K562 (cell line): ENCODE results near the gene HBG1. TPM values are rescaled to one million over a fixed set of nuclear protein-coding genes. Genes with fewer than 3 reads are reported as not detected.

Source experiments
- CHD2 ChIP-seq: IDR thresholded peaks from 2 replicates; pipeline ENCODE4 v1.6.1; 2011; ENCODE audit warnings: low read depth, low read length
- CREM ChIP-seq: IDR thresholded peaks from 2 replicates; pipeline ENCODE4 v1.6.1; 2014; ENCODE audit warnings: antibody characterized with exemption, low read depth
- EP300 ChIP-seq: IDR thresholded peaks from 2 replicates; pipeline ENCODE4 v1.6.1; 2012; ENCODE audit warnings: low read length, improper control_type of control experiment
- ESRRA ChIP-seq: fragments of 450-650 bp; IDR thresholded peaks from 2 replicates; pipeline ENCODE4 v1.6.1; 2014; ENCODE audit warnings: low read depth, mild to moderate bottlenecking, moderate library complexity, borderline replicate concordance
- EWSR1 ChIP-seq: fragments of 450-650 bp; IDR thresholded peaks from 2 replicates; pipeline ENCODE4 v1.6.1; 2018; ENCODE audit warnings: borderline replicate concordance, mild to moderate bottlenecking, low read depth, moderate library complexity; ENCODE audit not compliant: partially characterized antibody
- GTF2F1 ChIP-seq: IDR thresholded peaks from 2 replicates; pipeline ENCODE4 v1.6.1; 2011; ENCODE audit warnings: low read depth, low read length, improper control_type of control experiment
- HMGN3 ChIP-seq: IDR thresholded peaks from 2 replicates; pipeline ENCODE4 v1.6.1; 2011; ENCODE audit warnings: borderline replicate concordance, low read depth, mild to moderate bottlenecking, mixed read lengths, low read length; ENCODE audit not compliant: insufficient read length; ENCODE audit errors: extremely low read depth
- HNRNPUL1 ChIP-seq: fragments of 200-400 bp; formaldehyde crosslinking; IDR thresholded peaks from 2 replicates; pipeline ENCODE4 v1.6.1; 2017; ENCODE audit warnings: low read length
- KLF1 ChIP-seq: fragments of 450-650 bp; IDR thresholded peaks from 2 replicates; pipeline ENCODE4 v1.6.1; 2016; ENCODE audit warnings: missing genetic modification characterization, missing compliant biosample characterization
- L3MBTL2 ChIP-seq: fragments of 450-650 bp; IDR thresholded peaks from 2 replicates; pipeline ENCODE4 v1.6.1; 2016; ENCODE audit warnings: mild to moderate bottlenecking, moderate library complexity
- MTA2 ChIP-seq: fragments of 450-650 bp; IDR thresholded peaks from 2 replicates; pipeline ENCODE4 v1.6.1; 2016; ENCODE audit warnings: low read depth
- MYBL2 ChIP-seq, 2 experiments: fragments of 450-650 bp in 1 of 2; sonication (generic) in 1 of 2; formaldehyde crosslinking in 1 of 2; IDR thresholded peaks; 2 replicates each; pipeline versions ENCODE4 v1.6.1 to v1.8.1; 2017 to 2022; ENCODE audit warnings: borderline replicate concordance in 1 of 2, inconsistent platforms in 1 of 2, low read depth in 1 of 2, mild to moderate bottlenecking in 1 of 2, missing genetic modification reagents in 1 of 2, moderate library complexity in 1 of 2
- PHB2 ChIP-seq: fragments of 450-650 bp; IDR thresholded peaks from 2 replicates; pipeline ENCODE4 v1.6.1; 2017; ENCODE audit warnings: low read depth
- SRSF7 ChIP-seq: fragments of 200-400 bp; formaldehyde crosslinking; optimal IDR thresholded peaks from 2 replicates; pipeline ENCODE3; 2017; ENCODE audit warnings: mild to moderate bottlenecking, low read depth, low read length
- TCF3 ChIP-seq: sonication (generic); formaldehyde crosslinking; IDR thresholded peaks from 2 replicates; pipeline ENCODE4 v1.4.0; 2020; ENCODE audit warnings: mild to moderate bottlenecking, missing genetic modification reagents
- ZEB2 ChIP-seq: fragments of 450-650 bp; IDR thresholded peaks from 2 replicates; pipeline ENCODE4 v1.6.1; 2016
- polyA plus RNA-seq, 8 experiments: library from polyadenylated mRNA; depleted of rRNA in 4 of 8; stranded (reverse) in 5 of 8; unstranded in 3 of 8; fragments of >200 nt; fragmentation: Nextera tagmentation in 2 of 8; fragmentation: Illumina TruSeq in 1 of 8; extraction: Ambion mirVana in 2 of 8; extraction: Trizol in 1 of 8; gene quantifications; 2 replicates each; pipeline versions ENCODE4 v1.2.1 to v1.2.3, GENCODE V29; 2011 to 2014; ENCODE audit warnings: inconsistent platforms in 1 of 8, missing spikeins in 1 of 8
- total RNA-seq, 7 experiments: library from RNA; depleted of rRNA in 6 of 7; stranded (reverse); fragments of >200 nt in 6 of 7; fragmentation: Illumina TruSeq in 2 of 7; extraction: Trizol in 2 of 7; gene quantifications; 2 replicates each; pipeline versions ENCODE4 v1.2.1 to v1.2.3, GENCODE V29; 2011 to 2021; ENCODE audit warnings: low replicate concordance in 1 of 7
- TF ChIP-seq, protein P1 (sequence below): sonication (generic); formaldehyde crosslinking; IDR thresholded peaks from 2 replicates; pipeline ENCODE4 v1.8.0; 2023; ENCODE audit warnings: mild to moderate bottlenecking, missing genetic modification reagents
- TF ChIP-seq, protein P2 (sequence below): fragments of 250-450 bp; sonication (Bioruptor Pico); IDR thresholded peaks from 2 replicates; pipeline ENCODE4 v1.5.0; 2021; ENCODE audit warnings: mild to moderate bottlenecking, moderate library complexity
- TF ChIP-seq, protein P3 (sequence below): sonication (generic); IDR thresholded peaks from 2 replicates; pipeline ENCODE4 v1.6.1; 2016

HBG1 gene
- total and polyA plus RNA-seq, 9 of the 15 experiments (the other 6 are each of a cell fraction or from before 2014, with no cell fraction given): 1,066 to 16,338 (median 4,898) TPM

DNA sequence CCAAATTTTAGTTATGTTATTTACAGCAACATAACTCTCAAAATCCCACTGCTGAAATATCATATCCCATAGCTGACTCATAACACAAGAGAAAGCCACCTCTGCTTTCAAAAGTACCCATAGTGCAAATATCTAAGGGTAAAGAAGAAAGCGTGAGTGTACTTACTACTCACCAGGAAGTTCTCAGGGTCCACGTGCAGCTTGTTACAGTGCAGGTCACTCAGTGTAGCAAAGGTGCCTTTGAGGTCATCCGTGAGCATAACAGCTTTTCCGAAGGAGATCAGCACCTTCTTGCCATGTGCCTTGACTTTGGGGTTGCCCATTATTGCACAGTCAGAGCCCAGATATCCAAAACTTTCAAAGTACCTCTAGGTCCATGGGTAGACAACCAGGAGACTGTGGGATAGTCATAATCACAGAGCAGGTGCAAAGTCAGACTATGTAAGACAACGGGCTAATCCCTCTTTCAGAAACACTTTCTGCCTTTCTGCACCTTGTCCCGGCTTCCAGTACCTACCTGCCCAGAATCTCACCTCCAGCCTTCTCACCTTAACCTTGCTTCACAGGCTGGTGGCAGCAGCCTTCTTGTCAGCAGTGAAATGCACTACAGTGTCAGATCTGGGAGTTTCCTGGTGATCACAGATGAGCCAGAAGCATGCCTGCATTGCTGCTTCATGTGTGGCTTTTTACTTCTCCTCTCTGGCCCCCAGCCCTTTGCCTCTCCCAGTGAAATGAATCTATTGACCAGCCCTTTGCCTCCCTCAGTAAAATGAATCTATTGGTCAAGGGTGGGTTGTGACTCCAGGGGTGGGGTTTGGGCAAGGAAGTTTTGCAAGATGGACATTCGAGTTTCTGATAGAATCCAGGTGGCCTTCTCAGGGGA is 6.5 kb downstream of the HBG1 start (continued):
- TF ChIP-seq, protein P1, sequence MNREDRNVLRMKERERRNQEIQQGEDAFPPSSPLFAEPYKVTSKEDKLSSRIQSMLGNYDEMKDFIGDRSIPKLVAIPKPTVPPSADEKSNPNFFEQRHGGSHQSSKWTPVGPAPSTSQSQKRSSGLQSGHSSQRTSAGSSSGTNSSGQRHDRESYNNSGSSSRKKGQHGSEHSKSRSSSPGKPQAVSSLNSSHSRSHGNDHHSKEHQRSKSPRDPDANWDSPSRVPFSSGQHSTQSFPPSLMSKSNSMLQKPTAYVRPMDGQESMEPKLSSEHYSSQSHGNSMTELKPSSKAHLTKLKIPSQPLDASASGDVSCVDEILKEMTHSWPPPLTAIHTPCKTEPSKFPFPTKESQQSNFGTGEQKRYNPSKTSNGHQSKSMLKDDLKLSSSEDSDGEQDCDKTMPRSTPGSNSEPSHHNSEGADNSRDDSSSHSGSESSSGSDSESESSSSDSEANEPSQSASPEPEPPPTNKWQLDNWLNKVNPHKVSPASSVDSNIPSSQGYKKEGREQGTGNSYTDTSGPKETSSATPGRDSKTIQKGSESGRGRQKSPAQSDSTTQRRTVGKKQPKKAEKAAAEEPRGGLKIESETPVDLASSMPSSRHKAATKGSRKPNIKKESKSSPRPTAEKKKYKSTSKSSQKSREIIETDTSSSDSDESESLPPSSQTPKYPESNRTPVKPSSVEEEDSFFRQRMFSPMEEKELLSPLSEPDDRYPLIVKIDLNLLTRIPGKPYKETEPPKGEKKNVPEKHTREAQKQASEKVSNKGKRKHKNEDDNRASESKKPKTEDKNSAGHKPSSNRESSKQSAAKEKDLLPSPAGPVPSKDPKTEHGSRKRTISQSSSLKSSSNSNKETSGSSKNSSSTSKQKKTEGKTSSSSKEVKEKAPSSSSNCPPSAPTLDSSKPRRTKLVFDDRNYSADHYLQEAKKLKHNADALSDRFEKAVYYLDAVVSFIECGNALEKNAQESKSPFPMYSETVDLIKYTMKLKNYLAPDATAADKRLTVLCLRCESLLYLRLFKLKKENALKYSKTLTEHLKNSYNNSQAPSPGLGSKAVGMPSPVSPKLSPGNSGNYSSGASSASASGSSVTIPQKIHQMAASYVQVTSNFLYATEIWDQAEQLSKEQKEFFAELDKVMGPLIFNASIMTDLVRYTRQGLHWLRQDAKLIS: peak; percentile 36; the same call in 1 of the 2 replicates
- TF ChIP-seq SRSF7 (no peak), EP300 (peak; percentile 26; the same call in 1 of the 2 replicates), PHB2 (no peak), CHD2 (peak; percentile 20; the same call in 1 of the 2 replicates), TCF3 (CRISPR knock-in tag) (peak; percentile 18; the same call in 1 of the 2 replicates), ESRRA (peak; percentile 42; the same call in 1 of the 2 replicates), EWSR1 (peak; percentile 56), GTF2F1 (no peak), ZEB2 (peak; percentile 71; the same call in 1 of the 2 replicates), MTA2 (no peak), HNRNPUL1 (0 out of 2 replicates have a peak, but pooled peaks have one; percentile 77), CREM (peak; percentile 54; the same call in 1 of the 2 replicates), KLF1 (tag) (no peak), HMGN3 (peak; percentile 23), L3MBTL2 (peak; percentile 88), MYBL2 (IDR thresholded peaks at IDR 0.05; ENCODE audit: low read depth) (no peak), MYBL2 (CRISPR knock-in tag; IDR thresholded peaks at IDR 0.05; ENCODE audit: borderline replicate concordance) (no peak)
- TF ChIP-seq, protein P2, sequence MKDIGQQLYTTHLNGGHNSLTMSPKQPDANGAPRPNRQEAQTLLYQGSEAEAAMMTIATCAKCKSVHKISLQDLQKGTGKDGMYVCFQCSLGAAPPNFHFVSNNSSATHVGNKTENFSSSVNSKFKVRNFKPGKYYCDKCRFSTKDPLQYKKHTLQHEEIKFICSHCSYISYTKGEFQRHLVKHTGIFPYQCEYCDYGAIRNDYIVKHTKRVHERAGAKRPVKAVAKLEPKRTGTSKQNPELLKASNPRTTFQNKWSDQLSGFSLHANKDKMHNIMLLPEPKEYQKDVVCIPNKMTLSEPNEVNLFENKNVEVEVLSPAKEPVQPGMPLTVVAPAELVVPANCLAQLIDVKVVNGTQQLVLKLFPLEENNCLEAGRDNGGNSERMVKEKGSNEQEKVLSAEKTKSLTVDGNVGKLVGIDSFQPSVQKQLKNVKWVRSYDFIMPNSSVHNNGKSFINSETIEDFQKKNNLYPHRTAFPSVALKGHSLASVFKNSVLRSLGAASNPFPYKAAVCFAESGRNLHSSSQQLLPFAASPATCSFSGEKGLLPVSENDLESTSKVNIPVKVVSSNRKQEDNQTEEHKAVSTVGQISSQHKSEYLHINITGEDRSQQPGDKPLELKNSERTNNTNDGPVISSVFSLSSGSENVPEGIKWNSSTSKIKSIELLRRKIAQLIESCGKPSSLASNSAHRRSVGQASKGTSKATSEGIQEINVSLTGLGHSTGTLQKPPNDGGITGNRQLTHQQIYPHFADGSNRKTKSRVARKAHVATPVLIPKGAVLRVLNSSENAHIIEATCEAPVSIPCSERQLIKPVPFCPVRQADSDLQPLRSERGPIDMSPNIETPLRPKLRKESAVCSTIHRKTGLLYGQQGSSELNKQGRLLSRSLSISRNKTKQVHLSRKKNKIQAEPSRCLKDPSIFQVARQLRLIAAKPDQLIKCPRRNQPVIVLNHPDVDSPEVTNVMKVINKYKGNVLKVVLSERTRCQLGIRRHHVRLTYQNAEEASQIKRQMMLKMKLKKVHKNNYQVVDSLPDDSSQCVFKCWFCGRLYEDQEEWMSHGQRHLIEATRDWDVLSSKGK (CRISPR knock-in tag): no peak
- TF ChIP-seq, protein P3, sequence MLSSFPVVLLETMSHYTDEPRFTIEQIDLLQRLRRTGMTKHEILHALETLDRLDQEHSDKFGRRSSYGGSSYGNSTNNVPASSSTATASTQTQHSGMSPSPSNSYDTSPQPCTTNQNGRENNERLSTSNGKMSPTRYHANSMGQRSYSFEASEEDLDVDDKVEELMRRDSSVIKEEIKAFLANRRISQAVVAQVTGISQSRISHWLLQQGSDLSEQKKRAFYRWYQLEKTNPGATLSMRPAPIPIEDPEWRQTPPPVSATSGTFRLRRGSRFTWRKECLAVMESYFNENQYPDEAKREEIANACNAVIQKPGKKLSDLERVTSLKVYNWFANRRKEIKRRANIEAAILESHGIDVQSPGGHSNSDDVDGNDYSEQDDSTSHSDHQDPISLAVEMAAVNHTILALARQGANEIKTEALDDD: peak; percentile 37; the same call in 1 of the 2 replicates
